ENCODE results near the gene PIANP. TPM values are rescaled to one million over a fixed set of nuclear protein-coding genes. Genes with fewer than 3 reads are reported as not detected.

PIANP gene
- total RNA-seq, 2 donors from 2014 or later: 0.58 to 0.76 TPM

DNA sequence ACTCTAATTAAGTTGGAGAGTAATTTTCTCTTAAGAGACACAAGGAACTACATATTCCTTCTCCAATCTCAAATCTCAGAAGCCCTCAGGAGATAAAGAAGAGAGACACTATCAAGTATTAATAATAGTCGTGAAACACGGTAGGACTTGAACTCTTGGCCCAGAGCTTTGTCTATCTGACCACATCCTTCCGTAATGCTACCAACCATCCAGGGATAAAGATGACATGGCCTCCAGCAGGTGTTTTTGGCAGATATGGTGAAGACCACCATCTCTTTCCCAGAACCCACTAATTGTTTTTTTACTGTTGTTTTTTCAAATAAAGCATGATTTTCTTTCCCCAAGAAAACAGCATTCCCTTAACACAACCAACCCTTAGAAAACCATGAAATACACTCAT, 14.8 kb downstream of the PIANP start:
- H3K36me3 Mint-ChIP-seq (ENCODE audit: insufficient read depth in 2 of 2): peaks cover 2 to 20% of the 10 kb centered on the region in 2 donors
- H3K4me3 Mint-ChIP-seq: peak overlapping the region in 1 of 2 donors; percentile 83
- H3K4me1 Mint-ChIP-seq (ENCODE audit: low read depth): peaks cover 61% of the 10 kb centered on the region
- no peak overlapping the region for H3K27ac Mint-ChIP-seq
- ATAC-seq (replicated peaks in 1 of 2): no peak
- H3K9me3 Mint-ChIP-seq: no peaks in the 10 kb centered on the region
- no peaks in the 10 kb centered on the region for H3K27me3 Mint-ChIP-seq (ENCODE audit: low read depth)
- DNase-seq: no peak

GRCh38 chr12:6684609-6685008, 16.0 kb downstream of the PIANP start:
- H3K27me3 Mint-ChIP-seq (ENCODE audit: low read depth): no peaks in the 10 kb centered on the region
- H3K36me3 Mint-ChIP-seq (ENCODE audit: insufficient read depth in 2 of 2): peaks cover 2 to 20% of the 10 kb centered on the region in 2 donors
- H3K4me1 Mint-ChIP-seq (ENCODE audit: low read depth): peaks cover 53% of the 10 kb centered on the region
- peak overlapping the region in 1 of 2 donors; percentile 63 for H3K4me3 Mint-ChIP-seq
- DNase-seq (peak; percentile 62 to 74), ATAC-seq (replicated peaks in 1 of 2) (peak; percentile 10 to 39)
- peak overlapping the region; percentile 92 for H3K27ac Mint-ChIP-seq
- H3K9me3 Mint-ChIP-seq: no peaks in the 10 kb centered on the region

- no peak overlapping the region for H3K4me3 Mint-ChIP-seq
- DNase-seq: no peak
- no peaks in the 10 kb centered on the region for H3K9me3 Mint-ChIP-seq
- no peaks in the 10 kb centered on the region for H3K27me3 Mint-ChIP-seq (ENCODE audit: low read depth)
- ATAC-seq (replicated peaks in 1 of 2): no peak
- no peaks in the 10 kb centered on the region for H3K4me1 Mint-ChIP-seq (ENCODE audit: low read depth)
- peaks cover 16 to 29% of the 10 kb centered on the region in 2 donors for H3K36me3 Mint-ChIP-seq (ENCODE audit: insufficient read depth in 2 of 2)
- no peak overlapping the region for H3K27ac Mint-ChIP-seq
Observed at GRCh38 chr12:6676962-6677361, 23.7 kb downstream of the PIANP start.

DNA sequence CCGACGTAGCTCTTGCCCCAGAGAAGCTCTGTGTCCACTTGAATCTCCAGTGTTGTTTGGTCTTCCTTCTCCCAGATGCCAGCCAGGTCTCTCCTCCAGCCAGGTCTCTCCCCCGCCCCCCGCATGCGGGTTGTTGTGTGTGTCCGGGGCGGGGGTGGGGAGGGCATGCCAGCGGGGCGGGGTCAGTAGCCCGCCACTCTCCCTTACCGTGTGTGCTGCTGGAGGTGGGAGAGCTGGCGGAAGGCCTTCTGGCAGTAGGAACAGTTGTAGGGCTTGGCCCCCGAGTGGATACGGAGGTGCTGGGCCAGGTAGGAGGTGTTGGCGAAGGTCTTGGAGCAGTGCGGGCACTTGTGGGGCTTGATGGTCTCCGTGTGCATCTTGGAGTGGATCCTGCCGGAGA, 28.5 kb downstream of the PIANP start:
- Mint-ChIP-seq H3K4me3 (no peak overlapping the region), H3K36me3 (ENCODE audit: insufficient read depth in 2 of 2) (peaks cover 16 to 52% of the 10 kb centered on the region in 2 donors), H3K9me3 (no peaks in the 10 kb centered on the region), H3K27ac (no peak overlapping the region), H3K4me1 (ENCODE audit: low read depth) (no peaks in the 10 kb centered on the region), H3K27me3 (ENCODE audit: low read depth) (no peaks in the 10 kb centered on the region)
- DNase-seq: no peak
- no peak for ATAC-seq (replicated peaks in 1 of 2)

DNA sequence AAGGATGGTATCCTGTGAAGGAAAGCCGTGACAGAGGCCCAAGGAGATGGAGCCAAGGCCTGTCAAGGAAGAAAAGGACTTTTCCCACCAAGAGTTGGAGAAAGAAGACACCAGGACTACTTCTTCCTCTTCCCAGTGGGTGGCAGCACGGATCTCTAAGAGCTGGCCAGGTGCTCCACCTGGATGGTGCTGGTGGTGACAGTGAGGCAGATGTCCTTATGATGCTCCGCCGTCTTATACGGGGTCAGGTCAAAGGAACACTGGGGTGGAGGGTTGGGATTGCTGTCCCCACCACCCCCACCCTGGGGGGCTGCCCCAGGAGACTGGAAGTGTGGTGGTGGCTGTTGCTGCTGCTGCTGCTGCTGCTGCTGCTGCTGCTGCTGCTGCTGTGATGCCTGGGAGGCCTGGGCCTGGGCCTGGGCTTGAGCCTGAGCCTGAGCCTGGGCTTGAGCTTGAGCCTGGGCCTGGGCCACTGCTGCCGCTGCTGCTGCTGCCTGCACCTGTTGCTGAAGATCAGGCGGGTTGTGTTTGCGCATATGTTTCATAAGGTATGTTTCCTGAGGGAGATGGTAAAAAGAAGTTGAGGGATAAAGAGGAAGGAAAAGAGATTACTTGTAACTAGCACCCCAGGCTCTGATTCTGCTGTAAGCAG, 32.9 kb downstream of the PIANP start:
- Mint-ChIP-seq H3K27me3 (ENCODE audit: low read depth) (no peaks in the 10 kb centered on the region), H3K27ac (no peak overlapping the region), H3K4me1 (ENCODE audit: low read depth) (peaks cover 16% of the 10 kb centered on the region), H3K36me3 (ENCODE audit: insufficient read depth in 2 of 2) (peaks cover 10 to 32% of the 10 kb centered on the region in 2 donors), H3K9me3 (no peaks in the 10 kb centered on the region), H3K4me3 (no peak overlapping the region)
- DNase-seq: no peak
- ATAC-seq (replicated peaks in 1 of 2): no peak

DNA sequence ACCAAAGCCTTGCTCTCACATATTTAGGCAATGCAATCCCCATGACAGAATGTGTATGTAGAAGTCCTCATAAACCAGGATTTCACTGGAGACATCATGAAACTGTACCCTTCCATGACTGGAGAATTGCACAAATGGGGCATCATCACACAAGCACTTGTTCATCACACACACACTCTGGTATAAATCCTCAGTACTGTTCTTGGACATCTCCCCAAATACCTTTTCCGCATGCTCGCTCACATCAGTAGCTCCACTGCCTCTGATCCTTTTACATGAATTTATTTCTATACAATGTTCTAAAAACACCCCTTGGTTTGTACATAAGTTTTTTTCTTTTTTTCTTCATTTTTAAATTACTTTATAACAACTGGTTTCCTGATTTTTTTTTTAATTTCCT, 34.4 kb downstream of the PIANP start:
- Mint-ChIP-seq H3K4me1 (ENCODE audit: low read depth) (peaks cover 26% of the 10 kb centered on the region), H3K4me3 (no peak overlapping the region), H3K36me3 (ENCODE audit: insufficient read depth in 2 of 2) (peaks cover 9 to 25% of the 10 kb centered on the region in 2 donors), H3K27ac (no peak overlapping the region), H3K27me3 (ENCODE audit: low read depth) (no peaks in the 10 kb centered on the region), H3K9me3 (no peaks in the 10 kb centered on the region)
- DNase-seq (no peak), ATAC-seq (replicated peaks in 1 of 2) (no peak)

GRCh38 chr12:6664902-6665301, 35.7 kb downstream of the PIANP start:
- ATAC-seq (replicated peaks in 1 of 2): no peak

DNA sequence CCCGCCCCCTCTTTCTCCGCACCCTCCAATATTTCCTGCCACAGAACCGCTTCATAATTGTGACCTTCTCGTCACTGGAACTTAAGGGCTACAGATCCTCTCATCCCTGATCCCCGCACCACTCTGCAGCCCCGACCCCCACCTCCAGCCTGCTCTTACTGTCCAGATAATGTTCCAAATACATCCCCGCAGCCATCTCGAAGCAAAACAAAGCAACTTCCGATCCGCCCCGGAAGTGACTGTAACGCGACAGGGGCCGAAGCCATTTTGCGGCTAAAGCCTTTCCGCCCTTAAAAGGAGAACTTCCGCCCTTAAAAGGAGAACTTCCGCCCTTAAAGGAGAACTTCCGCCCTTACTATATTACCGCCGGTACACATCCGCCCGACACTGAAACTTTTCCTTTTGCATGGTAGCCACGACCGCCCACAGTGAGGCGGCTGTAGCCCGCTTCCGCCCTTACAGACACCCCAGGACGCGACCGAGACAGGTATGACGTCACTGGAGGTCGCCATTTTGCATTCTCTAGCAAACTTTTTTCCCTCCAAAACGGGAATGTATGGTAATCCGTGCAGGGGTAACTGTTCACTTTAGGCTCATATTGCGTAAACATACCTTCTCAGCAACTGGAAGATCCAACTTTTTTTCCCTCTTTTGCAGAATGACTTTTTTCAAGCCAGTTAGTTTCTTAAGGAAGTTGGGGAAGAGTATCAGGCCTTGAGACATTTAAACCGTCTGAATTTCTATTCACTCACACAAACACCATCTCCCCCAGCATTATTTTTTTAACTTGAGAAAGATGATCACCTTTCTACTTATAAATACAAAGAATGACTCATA, 37.5 kb downstream of the PIANP start, which contains the start of gene ING4:
TSS of gene ING4 (minus strand) at position 214 of the 837 bp plus-strand sequence. CDS start at position 196, 18 bp downstream.
- H3K4me1 Mint-ChIP-seq (ENCODE audit: low read depth): peaks cover 36% of the 10 kb centered on the region
- no peaks in the 10 kb centered on the region for H3K27me3 Mint-ChIP-seq (ENCODE audit: low read depth)
- H3K9me3 Mint-ChIP-seq: no peaks in the 10 kb centered on the region
- peak; percentile 94 to 97 for DNase-seq
- peak within 1 kb of the TSS; percentile 79 for H3K27ac Mint-ChIP-seq
- ATAC-seq (replicated peaks in 1 of 2): peak; percentile 100
- peaks cover 2 to 8% of the 10 kb centered on the region in 2 donors for H3K36me3 Mint-ChIP-seq (ENCODE audit: insufficient read depth in 2 of 2)
- H3K4me3 Mint-ChIP-seq: peak within 1 kb of the TSS; percentile 92 to 100

More at GRCh38 chr12:6664902-6665301, 35.7 kb downstream of the PIANP start:
- no peak for DNase-seq
- peaks cover 4 to 15% of the 10 kb centered on the region in 2 donors for H3K36me3 Mint-ChIP-seq (ENCODE audit: insufficient read depth in 2 of 2)
- no peak overlapping the region for H3K4me3 Mint-ChIP-seq
- H3K4me1 Mint-ChIP-seq (ENCODE audit: low read depth): peaks cover 26% of the 10 kb centered on the region
- no peaks in the 10 kb centered on the region for H3K9me3 Mint-ChIP-seq
- no peak overlapping the region for H3K27ac Mint-ChIP-seq
- H3K27me3 Mint-ChIP-seq (ENCODE audit: low read depth): no peaks in the 10 kb centered on the region

DNA sequence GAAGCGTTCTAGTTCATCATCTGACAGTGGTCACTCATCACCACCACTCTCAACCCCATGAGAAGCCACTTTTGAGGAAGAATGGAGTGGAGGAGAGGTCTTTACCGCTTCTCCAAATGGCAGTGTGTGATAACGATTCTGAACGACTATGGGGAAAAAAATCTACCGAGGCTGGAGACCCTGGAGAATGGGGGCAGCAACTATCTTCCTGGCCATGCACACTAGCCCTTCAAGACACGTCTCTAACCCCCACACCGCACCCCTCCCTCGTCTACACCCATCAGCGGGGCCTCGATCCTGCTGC, 38.1 kb downstream of the PIANP start:
- Mint-ChIP-seq H3K36me3 (ENCODE audit: insufficient read depth in 2 of 2) (peaks cover 0 to 4% of the 10 kb centered on the region in 2 donors), H3K4me1 (ENCODE audit: low read depth) (peaks cover 38% of the 10 kb centered on the region), H3K9me3 (no peaks in the 10 kb centered on the region), H3K27ac (peak overlapping the region; percentile 79), H3K4me3 (peak overlapping the region; percentile 92 to 100), H3K27me3 (ENCODE audit: low read depth) (no peaks in the 10 kb centered on the region)
- ATAC-seq (replicated peaks in 1 of 2) (peak; percentile 65), DNase-seq (no peak)

- peaks cover 7 to 12% of the 10 kb centered on the region in 2 donors for H3K36me3 Mint-ChIP-seq (ENCODE audit: insufficient read depth in 2 of 2)
- no peaks in the 10 kb centered on the region for H3K9me3 Mint-ChIP-seq
- no peaks in the 10 kb centered on the region for H3K27me3 Mint-ChIP-seq (ENCODE audit: low read depth)
- DNase-seq: no peak
- no peak for ATAC-seq (replicated peaks in 1 of 2)
- no peak overlapping the region for H3K4me3 Mint-ChIP-seq
- peaks cover 10% of the 10 kb centered on the region for H3K4me1 Mint-ChIP-seq (ENCODE audit: low read depth)
- peak overlapping the region; percentile 60 for H3K27ac Mint-ChIP-seq
Observed at GRCh38 chr12:6653987-6654386, 46.6 kb downstream of the PIANP start.

DNA sequence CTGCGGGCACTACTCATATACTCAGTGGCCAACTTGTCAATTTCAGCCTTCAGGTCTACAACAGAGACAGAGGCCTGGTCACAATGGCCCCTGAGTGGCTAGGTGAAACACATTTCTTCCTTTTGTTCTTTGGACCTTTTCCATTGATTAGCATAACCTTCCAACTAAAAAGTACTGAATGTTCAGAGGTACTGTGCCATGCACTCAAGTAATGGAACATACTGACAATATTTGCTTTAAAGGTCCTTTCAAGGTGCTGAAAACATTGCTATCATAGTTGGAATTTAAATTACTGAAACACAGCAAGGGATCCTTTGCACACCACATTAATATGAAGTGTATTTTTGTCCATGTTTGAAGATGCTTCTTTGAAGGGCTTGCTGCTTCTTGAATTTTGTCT, 47.3 kb downstream of the PIANP start:
- ATAC-seq (replicated peaks in 1 of 2): no peak
- no peak for DNase-seq
- Mint-ChIP-seq H3K9me3 (no peaks in the 10 kb centered on the region), H3K27me3 (ENCODE audit: low read depth) (no peaks in the 10 kb centered on the region), H3K27ac (no peak overlapping the region), H3K4me1 (ENCODE audit: low read depth) (peaks cover 3% of the 10 kb centered on the region), H3K36me3 (ENCODE audit: insufficient read depth in 2 of 2) (peaks cover 7 to 8% of the 10 kb centered on the region in 2 donors), H3K4me3 (no peak overlapping the region)

DNA sequence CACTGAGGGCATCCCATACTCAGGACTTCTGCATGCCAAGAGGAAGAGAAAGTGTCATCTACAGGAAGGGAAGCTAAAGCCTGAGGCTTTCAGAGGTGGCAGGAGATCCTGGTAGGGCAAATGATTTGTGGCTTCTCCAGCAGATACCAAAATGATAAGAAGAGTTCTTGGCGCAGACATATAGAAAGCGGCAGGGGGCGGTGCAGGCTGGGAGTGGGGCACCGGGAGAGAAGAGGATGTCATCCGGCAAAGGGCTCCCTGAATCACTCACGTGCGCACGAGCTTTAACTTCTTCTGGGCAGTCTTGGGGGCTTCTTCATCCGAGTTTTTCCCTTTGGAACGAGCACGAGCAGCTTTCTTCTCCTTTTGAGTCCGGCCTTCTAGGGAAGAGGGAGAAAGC, 48.2 kb downstream of the PIANP start:
- no peak for ATAC-seq (replicated peaks in 1 of 2)
- no peak overlapping the region for H3K27ac Mint-ChIP-seq
- H3K36me3 Mint-ChIP-seq (ENCODE audit: insufficient read depth in 2 of 2): peaks cover 7 to 9% of the 10 kb centered on the region in 2 donors
- H3K9me3 Mint-ChIP-seq: no peaks in the 10 kb centered on the region
- H3K4me3 Mint-ChIP-seq: no peak overlapping the region
- no peaks in the 10 kb centered on the region for H3K4me1 Mint-ChIP-seq (ENCODE audit: low read depth)
- DNase-seq: no peak
- H3K27me3 Mint-ChIP-seq (ENCODE audit: low read depth): no peaks in the 10 kb centered on the region

GRCh38 chr12:6650832-6651231, 49.8 kb downstream of the PIANP start:
- H3K4me3 Mint-ChIP-seq: no peak overlapping the region
- no peak overlapping the region for H3K27ac Mint-ChIP-seq
- H3K27me3 Mint-ChIP-seq (ENCODE audit: low read depth): no peaks in the 10 kb centered on the region
- peaks cover 13% of the 10 kb centered on the region for H3K4me1 Mint-ChIP-seq (ENCODE audit: low read depth)
- DNase-seq (no peak), ATAC-seq (replicated peaks in 1 of 2) (no peak)
- no peaks in the 10 kb centered on the region for H3K9me3 Mint-ChIP-seq
- H3K36me3 Mint-ChIP-seq (ENCODE audit: insufficient read depth in 2 of 2): peaks cover 8 to 16% of the 10 kb centered on the region in 2 donors
